ENCODE data around the gene ARSI.

Gene ARSI

GRCh38 chr5:150302301-150303069 lies at the start of gene ARSI:
Gene ARSI (minus strand): TSS chr5:150302905. CDS start chr5:150302373, 532 bp downstream.
- no peak for DNase-seq (ENCODE audit: low read depth in 3 of 3)

GRCh38 chr5:150350524-150351344 lies 48.0 kb upstream of the ARSI start:
- peak in 2 of 3 experiments; percentile 13 to 40 for DNase-seq (ENCODE audit: low read depth in 3 of 3)

- DNase-seq (ENCODE audit: low read depth in 3 of 3) = no peak
Measured at GRCh38 chr5:150349681-150350275, 47.1 kb upstream of the ARSI start.

- no peak for DNase-seq (ENCODE audit: low read depth in 3 of 3)
Measured at GRCh38 chr5:150347451-150347850, 44.7 kb upstream of the ARSI start.

- DNase-seq (ENCODE audit: low read depth in 3 of 3) = no peak
Measured at GRCh38 chr5:150347003-150347402, 44.3 kb upstream of the ARSI start.

- DNase-seq (ENCODE audit: low read depth in 3 of 3) = no peak
Measured at GRCh38 chr5:150346592-150346991, 43.9 kb upstream of the ARSI start.

GRCh38 chr5:150345716-150346115 lies 43.0 kb upstream of the ARSI start:
- DNase-seq (ENCODE audit: low read depth in 3 of 3) = no peak

GRCh38 chr5:150343994-150344631 lies 41.4 kb upstream of the ARSI start:
- no peak for DNase-seq (ENCODE audit: low read depth in 3 of 3)

- DNase-seq (ENCODE audit: low read depth in 3 of 3) = no peak
Measured at GRCh38 chr5:150342583-150342982, 39.9 kb upstream of the ARSI start.

- DNase-seq (ENCODE audit: low read depth in 3 of 3) = no peak
Measured at GRCh38 chr5:150341989-150342388, 39.3 kb upstream of the ARSI start.

- no peak for DNase-seq (ENCODE audit: low read depth in 3 of 3)
Measured at GRCh38 chr5:150341331-150341730, 38.6 kb upstream of the ARSI start.

GRCh38 chr5:150340614-150341255 lies 38.0 kb upstream of the ARSI start:
- DNase-seq (ENCODE audit: low read depth in 3 of 3) = no peak

- DNase-seq (ENCODE audit: low read depth in 3 of 3) = no peak
Measured at GRCh38 chr5:150339841-150340240, 37.1 kb upstream of the ARSI start.

GRCh38 chr5:150339165-150339564 lies 36.5 kb upstream of the ARSI start:
- DNase-seq (ENCODE audit: low read depth in 3 of 3) = no peak

GRCh38 chr5:150338546-150338945 lies 35.8 kb upstream of the ARSI start:
- DNase-seq (ENCODE audit: low read depth in 3 of 3) = no peak

- no peak for DNase-seq (ENCODE audit: low read depth in 3 of 3)
Measured at GRCh38 chr5:150335778-150336177, 33.1 kb upstream of the ARSI start.

GRCh38 chr5:150333400-150333799 lies 30.7 kb upstream of the ARSI start:
- no peak for DNase-seq (ENCODE audit: low read depth in 3 of 3)

GRCh38 chr5:150329881-150330876 lies 27.5 kb upstream of the ARSI start:
- no peak for DNase-seq (ENCODE audit: low read depth in 3 of 3)

- no peak for DNase-seq (ENCODE audit: low read depth in 3 of 3)
Measured at GRCh38 chr5:150329038-150329437, 26.3 kb upstream of the ARSI start.

GRCh38 chr5:150328515-150328914 lies 25.8 kb upstream of the ARSI start:
- no peak for DNase-seq (ENCODE audit: low read depth in 3 of 3)

All from stimulated activated CD4-positive, alpha-beta T cell treated with anti-CD3 and anti-CD28 coated beads, TNF-alpha, amount 100 ng/mL, for 24 hours (primary cell).